ENCODE results near the gene SLAMF7. TPM values are rescaled to one million over a fixed set of nuclear protein-coding genes. Genes with fewer than 3 reads are reported as not detected.

The SLAMF7 gene
- total RNA-seq, 4 donors from 2014 or later: 0.91 to 8.0 (median 4.5) TPM

- TF ChIP-seq, protein P1, sequence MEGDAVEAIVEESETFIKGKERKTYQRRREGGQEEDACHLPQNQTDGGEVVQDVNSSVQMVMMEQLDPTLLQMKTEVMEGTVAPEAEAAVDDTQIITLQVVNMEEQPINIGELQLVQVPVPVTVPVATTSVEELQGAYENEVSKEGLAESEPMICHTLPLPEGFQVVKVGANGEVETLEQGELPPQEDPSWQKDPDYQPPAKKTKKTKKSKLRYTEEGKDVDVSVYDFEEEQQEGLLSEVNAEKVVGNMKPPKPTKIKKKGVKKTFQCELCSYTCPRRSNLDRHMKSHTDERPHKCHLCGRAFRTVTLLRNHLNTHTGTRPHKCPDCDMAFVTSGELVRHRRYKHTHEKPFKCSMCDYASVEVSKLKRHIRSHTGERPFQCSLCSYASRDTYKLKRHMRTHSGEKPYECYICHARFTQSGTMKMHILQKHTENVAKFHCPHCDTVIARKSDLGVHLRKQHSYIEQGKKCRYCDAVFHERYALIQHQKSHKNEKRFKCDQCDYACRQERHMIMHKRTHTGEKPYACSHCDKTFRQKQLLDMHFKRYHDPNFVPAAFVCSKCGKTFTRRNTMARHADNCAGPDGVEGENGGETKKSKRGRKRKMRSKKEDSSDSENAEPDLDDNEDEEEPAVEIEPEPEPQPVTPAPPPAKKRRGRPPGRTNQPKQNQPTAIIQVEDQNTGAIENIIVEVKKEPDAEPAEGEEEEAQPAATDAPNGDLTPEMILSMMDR (IDR thresholded peaks at IDR 0.05): no peak
- WGBS, 2 donors: 53% methylated on average over 1 of the region's 1 CpG
- intact Hi-C loops (cut with DNase I; ENCODE audit: low total_unique reads): no loop called here
- no peak overlapping the region for H3K4me3 ChIP-seq (ENCODE audit: low read depth, poor library complexity, severe bottlenecking)
- no peak for DNase-seq (ENCODE audit: low spot score in 2 of 2)
Measured at GRCh38 chr1:160745551-160745950, 6.5 kb downstream of the SLAMF7 start.

DNA sequence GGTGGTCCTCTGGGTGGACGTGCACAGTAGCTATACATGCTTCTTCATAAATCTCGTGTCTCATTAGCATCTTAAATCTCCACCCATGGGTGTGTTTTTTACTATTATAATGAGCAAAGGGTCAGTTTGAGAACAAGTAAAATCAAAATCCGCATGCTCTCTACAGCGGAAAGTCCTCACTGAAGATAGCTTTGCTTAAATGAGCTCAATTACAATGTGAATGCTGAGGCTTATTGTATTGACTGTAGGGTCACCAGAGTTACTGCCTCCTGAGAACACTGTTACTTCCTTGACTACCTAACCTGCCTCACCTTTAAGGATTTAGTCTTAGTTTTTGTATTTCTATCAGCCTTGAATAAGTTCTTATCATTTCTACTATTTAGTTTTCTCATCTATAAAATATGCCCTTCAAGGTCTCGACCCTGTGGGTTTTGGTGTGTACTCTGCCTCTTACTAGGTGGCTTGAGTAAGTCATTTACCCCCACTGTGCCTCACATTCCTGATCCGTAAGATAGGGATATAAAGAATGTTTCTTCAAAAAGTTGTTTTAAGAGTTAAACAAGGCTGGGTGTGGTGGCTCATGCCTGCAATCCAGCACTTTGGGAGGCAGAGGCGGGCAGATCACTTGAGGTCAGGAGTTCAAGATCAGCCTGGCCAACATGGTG lies 7.9 kb downstream of the SLAMF7 start:
- DNase-seq (ENCODE audit: low spot score in 2 of 2): no peak
- no peak for TF ChIP-seq POLR2A (IDR thresholded peaks at IDR 0.05)
- TF ChIP-seq, protein P1 (IDR thresholded peaks at IDR 0.05): no peak
- intact Hi-C loops (cut with DNase I; ENCODE audit: low total_unique reads): no loop called here
- WGBS, 2 donors: 80 to 82% methylated on average over 7 of the region's 7 CpGs
- no peak overlapping the region for H3K4me3 ChIP-seq (ENCODE audit: low read depth, poor library complexity, severe bottlenecking)

GRCh38 chr1:160747717-160748116 lies 8.7 kb downstream of the SLAMF7 start:
- DNase-seq (ENCODE audit: low spot score in 2 of 2): no peak
- intact Hi-C loops (cut with DNase I; ENCODE audit: low total_unique reads): no loop called here
- no peak overlapping the region for H3K4me3 ChIP-seq (ENCODE audit: low read depth, poor library complexity, severe bottlenecking)
- no peak for TF ChIP-seq POLR2A (IDR thresholded peaks at IDR 0.05)
- TF ChIP-seq, protein P1 (IDR thresholded peaks at IDR 0.05): no peak

GRCh38 chr1:160748181-160748877 lies 9.3 kb downstream of the SLAMF7 start:
- intact Hi-C loops (cut with DNase I; ENCODE audit: low total_unique reads): no loop called here
- 88 to 89% methylated on average over 10 of the region's 10 CpGs for WGBS, 2 donors
- TF ChIP-seq POLR2A (IDR thresholded peaks at IDR 0.05): no peak
- TF ChIP-seq, protein P1 (IDR thresholded peaks at IDR 0.05): no peak

DNA sequence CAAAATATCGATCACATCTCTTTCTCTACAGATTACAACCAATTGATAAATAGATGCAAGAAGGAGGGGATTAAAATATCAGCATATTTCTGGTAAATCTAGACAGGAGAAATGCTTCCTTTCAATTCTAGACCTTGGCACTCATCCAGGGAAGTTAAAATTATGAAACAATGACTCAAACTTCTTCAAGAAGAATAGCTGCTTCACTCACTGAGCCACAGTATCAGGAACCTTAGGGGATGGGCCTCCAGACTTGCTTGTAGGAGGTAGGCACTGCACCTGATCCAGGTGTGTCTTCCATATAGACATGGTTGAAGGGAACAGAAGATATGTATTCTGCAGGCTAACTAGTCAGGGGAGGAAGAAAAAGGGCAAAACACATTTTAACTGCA lies 9.8 kb downstream of the SLAMF7 start:
- DNase-seq (ENCODE audit: low spot score in 2 of 2): no peak
- intact Hi-C loops (cut with DNase I; ENCODE audit: low total_unique reads): no loop called here
- WGBS, 2 donors: 81 to 100% methylated on average over 1 of the region's 1 CpG
- TF ChIP-seq POLR2A (IDR thresholded peaks at IDR 0.05): no peak
- TF ChIP-seq, protein P1 (IDR thresholded peaks at IDR 0.05): no peak
- no peak overlapping the region for H3K4me3 ChIP-seq (ENCODE audit: low read depth, poor library complexity, severe bottlenecking)

More at GRCh38 chr1:160748181-160748877, 9.3 kb downstream of the SLAMF7 start:
- H3K4me3 ChIP-seq (ENCODE audit: low read depth, poor library complexity, severe bottlenecking): no peak overlapping the region
- no peak for DNase-seq (ENCODE audit: low spot score in 2 of 2)
